Body of pancreas (tissue), 4 donors: ENCODE measurements around the gene SLC6A19. TPM values are rescaled to one million over a fixed set of nuclear protein-coding genes. Genes with fewer than 3 reads are reported as not detected.

Source experiments
- ATAC-seq: fragments of 150-250 bp; one replicate; pipeline ENCODE4 v1.9.1; 2016
- DNase-seq, 4 donors: peaks; one replicate each; pipeline ENCODE4 v3.0.0-alpha.2; 2019
- H3K27ac ChIP-seq, 4 donors: fragments of 200-600 bp; sonication (generic); 1 replicate in 3 of 4; 2 replicates in 1 of 4; pipeline versions ENCODE4 v1.5.1 to v1.6.1; 2016 to 2019; ENCODE audit warnings: mild to moderate bottlenecking in 1 of 4, mixed read lengths in 1 of 4, moderate library complexity in 1 of 4
- H3K27me3 ChIP-seq, 2 donors: fragments of 200-600 bp; sonication (generic); one replicate each; pipeline ENCODE4 v1.6.0; 2016; ENCODE audit warnings: mild to moderate bottlenecking in 1 of 2
- H3K36me3 ChIP-seq, 2 donors: fragments of 200-600 bp; sonication (generic); replicated peaks in 1 of 2; 2 replicates each; pipeline ENCODE4 v1.5.1; 2016; ENCODE audit warnings: low read depth in 2 of 2; ENCODE audit not compliant: insufficient read depth in 1 of 2
- H3K4me1 ChIP-seq: fragments of 200-600 bp; sonication (generic); one replicate; pipeline ENCODE4 v1.6.0; 2016
- H3K4me3 ChIP-seq, 2 donors: fragments of 200-600 bp; sonication (generic); 1 replicate in 1 of 2; 2 replicates in 1 of 2; pipeline ENCODE4 v1.5.1; 2016 to 2019
- H3K9me3 ChIP-seq, 3 donors: fragments of 200-600 bp; sonication (generic); 1 replicate in 2 of 3; 2 replicates in 1 of 3; pipeline ENCODE4 v1.5.1; 2016
- POLR2A ChIP-seq, 3 donors: fragments of 450-650 bp; IDR thresholded peaks; one replicate each; pipeline ENCODE4 v1.6.1; 2016; ENCODE audit warnings: antibody characterized with exemption in 3 of 3, mild to moderate bottlenecking in 2 of 3
- WGBS, 2 donors: methylation state at CpG; one replicate each; pipeline ENCODE4 v1.1.5; 2017; 5-methylcytosine and 5-hydroxymethylcytosine counted together
- intact Hi-C: fragments of 100-400 bp; cut with DNase I; formaldehyde crosslinking; loops from one replicate; pipeline ENCODE4 v1.15.1; 2023
- total RNA-seq, 2 donors: library from RNA; depleted of rRNA; stranded (reverse); fragments of >200 nt; gene quantifications; one replicate each; pipeline ENCODE4 v1.1.0, GENCODE V29; 2016
- TF ChIP-seq, protein P1 (sequence below), 7 experiments: fragments of 450-650 bp in 4 of 7; fragments of 200-600 bp in 3 of 7; sonication (generic) in 3 of 7; IDR thresholded peaks; one replicate each; pipeline ENCODE4 v1.5.1; 2016 to 2019; ENCODE audit warnings: antibody characterized with exemption in 7 of 7

Gene SLC6A19
- total RNA-seq, 2 donors from 2014 or later = 0.66 to 1.3 TPM

DNA sequence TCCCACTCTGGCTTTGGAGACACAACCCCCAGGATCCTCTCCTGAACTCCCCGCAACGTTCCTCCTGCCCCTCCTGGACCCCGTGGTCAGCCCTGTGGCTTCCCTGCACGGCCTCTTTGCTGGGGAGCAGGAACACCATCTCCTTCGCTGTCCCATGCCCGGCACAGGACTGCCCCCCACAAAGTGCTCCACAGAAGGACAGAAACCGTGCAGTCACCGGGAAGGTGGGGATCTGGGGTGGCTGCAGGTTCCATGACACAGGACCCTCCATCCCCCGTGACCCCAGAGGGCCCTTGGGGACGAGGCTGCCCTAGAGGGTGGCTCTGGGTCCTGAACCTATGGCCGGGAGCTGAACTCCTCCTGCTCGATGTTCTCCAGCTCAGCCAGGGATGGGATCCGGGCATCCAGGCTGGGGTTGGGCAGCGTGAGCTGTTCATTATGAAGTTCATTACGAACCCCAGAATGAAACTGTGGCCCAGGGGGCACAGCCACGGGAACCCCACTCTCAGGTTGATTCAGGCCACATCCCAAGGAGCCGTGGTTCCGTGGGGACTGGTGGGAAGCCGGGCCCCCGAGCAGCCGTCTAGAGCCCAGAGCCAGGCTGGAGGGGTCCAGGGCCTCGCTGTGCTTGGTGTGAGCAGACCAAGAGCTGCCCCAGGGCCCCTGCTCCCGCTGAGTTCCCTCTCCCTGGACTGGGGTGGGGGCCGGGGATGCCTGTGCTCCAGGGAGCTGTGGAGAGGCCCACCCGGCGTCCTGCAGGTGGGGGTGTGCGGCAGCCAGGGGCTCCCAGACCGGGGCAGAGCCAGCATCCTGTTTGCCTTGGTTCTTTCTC is 684 bp upstream of the SLC6A19 start:
- DNase-seq = no peak
- TF ChIP-seq, protein P1, sequence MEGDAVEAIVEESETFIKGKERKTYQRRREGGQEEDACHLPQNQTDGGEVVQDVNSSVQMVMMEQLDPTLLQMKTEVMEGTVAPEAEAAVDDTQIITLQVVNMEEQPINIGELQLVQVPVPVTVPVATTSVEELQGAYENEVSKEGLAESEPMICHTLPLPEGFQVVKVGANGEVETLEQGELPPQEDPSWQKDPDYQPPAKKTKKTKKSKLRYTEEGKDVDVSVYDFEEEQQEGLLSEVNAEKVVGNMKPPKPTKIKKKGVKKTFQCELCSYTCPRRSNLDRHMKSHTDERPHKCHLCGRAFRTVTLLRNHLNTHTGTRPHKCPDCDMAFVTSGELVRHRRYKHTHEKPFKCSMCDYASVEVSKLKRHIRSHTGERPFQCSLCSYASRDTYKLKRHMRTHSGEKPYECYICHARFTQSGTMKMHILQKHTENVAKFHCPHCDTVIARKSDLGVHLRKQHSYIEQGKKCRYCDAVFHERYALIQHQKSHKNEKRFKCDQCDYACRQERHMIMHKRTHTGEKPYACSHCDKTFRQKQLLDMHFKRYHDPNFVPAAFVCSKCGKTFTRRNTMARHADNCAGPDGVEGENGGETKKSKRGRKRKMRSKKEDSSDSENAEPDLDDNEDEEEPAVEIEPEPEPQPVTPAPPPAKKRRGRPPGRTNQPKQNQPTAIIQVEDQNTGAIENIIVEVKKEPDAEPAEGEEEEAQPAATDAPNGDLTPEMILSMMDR (IDR thresholded peaks at IDR 0.05) = no peak
- no peak for TF ChIP-seq POLR2A (IDR thresholded peaks at IDR 0.05)
- 73 to 83% methylated on average over 11 to 24 of the region's 28 CpGs for WGBS, 2 donors
- Histone ChIP-seq H3K4me1 (peaks cover 19% of the 10 kb centered on the region), H3K27me3 (no peaks in the 10 kb centered on the region), H3K9me3 (no peaks in the 10 kb centered on the region), H3K36me3 (no peaks in the 10 kb centered on the region), H3K27ac (no peak overlapping the region), H3K4me3 (no peak overlapping the region)
- intact Hi-C loops = no loop called here
- no peak for ATAC-seq

DNA sequence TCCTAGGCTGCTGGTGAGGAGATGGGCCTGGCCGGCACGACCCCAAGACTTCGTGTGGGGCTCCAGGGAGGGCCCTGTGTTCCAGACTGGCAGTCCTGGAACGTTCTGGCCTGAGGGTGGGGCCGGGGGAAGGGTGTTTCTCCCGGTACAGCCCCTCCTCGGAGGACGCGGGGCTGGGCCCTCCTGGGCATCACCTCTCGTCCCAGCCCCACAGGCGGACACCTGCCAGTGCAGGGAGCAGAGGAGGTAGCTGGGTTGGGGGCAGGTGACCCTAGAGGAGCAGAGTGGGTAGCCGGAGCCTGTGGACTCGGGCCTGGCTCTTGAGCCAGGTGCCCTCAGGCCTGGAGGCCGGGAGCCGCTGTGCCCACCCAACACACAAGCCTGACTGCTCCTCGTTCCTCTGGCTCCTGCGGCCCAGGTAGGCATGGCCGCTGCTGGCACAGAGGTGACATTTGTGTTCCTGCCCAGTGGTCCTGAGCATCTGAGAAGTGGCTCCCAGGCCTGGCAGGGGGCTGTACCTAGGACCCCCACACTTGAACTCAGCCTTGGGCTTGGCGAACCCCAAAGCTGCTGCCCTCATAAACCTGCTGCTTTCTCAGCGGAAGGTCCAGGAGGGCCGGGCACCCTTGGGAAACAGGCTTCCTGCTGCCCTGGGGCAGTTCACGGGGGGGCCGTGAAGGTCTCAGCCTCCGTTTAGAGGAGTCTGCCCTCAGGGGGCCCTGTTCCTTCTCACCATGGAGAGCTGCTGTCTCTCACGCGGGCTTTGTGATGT is 817 bp downstream of the SLC6A19 start:
- Histone ChIP-seq H3K9me3 (no peaks in the 10 kb centered on the region), H3K36me3 (no peaks in the 10 kb centered on the region), H3K27me3 (no peaks in the 10 kb centered on the region), H3K4me3 (no peak overlapping the region), H3K27ac (no peak overlapping the region), H3K4me1 (peaks cover 19% of the 10 kb centered on the region)
- no peak for TF ChIP-seq POLR2A (IDR thresholded peaks at IDR 0.05)
- TF ChIP-seq, protein P1 (IDR thresholded peaks at IDR 0.05) = no peak
- WGBS, 2 donors = 84 to 89% methylated on average over 10 to 18 of the region's 26 CpGs
- no peak for ATAC-seq
- no peak for DNase-seq
- intact Hi-C loops = no loop called here

DNA sequence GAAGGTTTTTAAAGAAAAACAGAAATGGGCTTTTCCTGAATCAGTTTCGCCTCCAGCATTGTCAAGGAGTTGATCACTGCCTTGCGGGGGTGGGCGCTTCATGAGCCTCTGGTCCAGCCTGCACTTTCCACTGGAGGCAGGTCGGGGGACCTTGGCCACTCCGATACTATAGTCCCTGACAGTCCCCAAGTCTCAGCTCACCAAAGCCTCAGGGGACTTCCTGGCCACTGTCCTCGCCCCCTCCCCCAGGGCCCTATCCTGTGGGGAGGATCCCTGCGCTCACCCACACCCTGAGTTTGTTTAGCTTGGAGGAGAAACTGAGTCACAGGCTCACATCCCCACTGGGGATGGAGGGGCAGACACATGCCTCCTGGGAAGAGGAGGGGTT is 1.4 kb downstream of the SLC6A19 start:
- intact Hi-C loops = no loop called here
- WGBS, 2 donors = 80 to 87% methylated on average over 7 of the region's 7 CpGs
- DNase-seq = no peak

DNA sequence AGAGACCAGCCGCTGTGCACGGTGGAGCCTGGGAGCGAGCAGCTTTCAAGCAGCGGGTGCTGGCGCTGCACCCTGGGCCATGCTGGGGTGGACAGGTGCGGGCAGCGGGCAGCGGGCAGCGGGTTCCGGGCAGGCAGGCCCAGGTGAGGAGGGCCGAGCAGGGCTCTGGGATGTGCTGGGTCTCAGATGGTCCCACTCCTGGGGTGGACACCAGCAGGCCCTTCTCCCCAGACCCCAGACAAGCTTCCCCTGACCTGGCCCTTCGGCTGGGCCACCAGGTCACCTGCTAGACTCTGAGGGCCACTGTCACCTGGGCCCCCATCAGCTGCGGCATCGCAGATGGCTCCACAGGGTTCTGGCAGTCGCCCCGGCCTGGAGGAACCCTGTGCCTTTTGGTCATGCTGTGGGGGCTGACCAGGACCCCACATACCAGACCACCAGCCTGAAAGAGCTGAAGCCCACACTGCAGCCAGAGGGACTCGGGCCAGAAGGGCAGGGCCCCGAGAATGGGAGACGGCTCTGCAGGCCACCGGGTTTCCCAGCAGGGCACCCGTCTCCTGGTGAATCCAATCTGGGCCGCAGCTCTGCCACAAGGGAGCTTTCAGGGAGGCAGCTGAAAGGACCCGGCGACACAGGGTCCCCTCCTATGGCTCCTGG is 2.0 kb downstream of the SLC6A19 start:
- ATAC-seq (no peak), DNase-seq (no peak)
- Histone ChIP-seq H3K27me3 (no peaks in the 10 kb centered on the region), H3K27ac (no peak overlapping the region), H3K4me3 (no peak overlapping the region), H3K9me3 (no peaks in the 10 kb centered on the region), H3K4me1 (peaks cover 19% of the 10 kb centered on the region), H3K36me3 (no peaks in the 10 kb centered on the region)
- TF ChIP-seq POLR2A (IDR thresholded peaks at IDR 0.05) = no peak
- TF ChIP-seq, protein P1 (IDR thresholded peaks at IDR 0.05) = no peak
- intact Hi-C loops = no loop called here
- WGBS, 2 donors = 83 to 91% methylated on average over 4 to 24 of the region's 24 CpGs

More for the DNA sequence above, 1.4 kb downstream of the SLC6A19 start:
- TF ChIP-seq, protein P1 (IDR thresholded peaks at IDR 0.05) = no peak
- no peak for TF ChIP-seq POLR2A (IDR thresholded peaks at IDR 0.05)
- Histone ChIP-seq H3K36me3 (no peaks in the 10 kb centered on the region), H3K4me3 (no peak overlapping the region), H3K27me3 (no peaks in the 10 kb centered on the region), H3K4me1 (peaks cover 19% of the 10 kb centered on the region), H3K9me3 (no peaks in the 10 kb centered on the region), H3K27ac (no peak overlapping the region)
- no peak for ATAC-seq
